HG03342 (cell line): ENCODE measurements around the gene CRISPLD2.

Source experiments
- ATAC-seq: cut with Tn5 transposase; IDR thresholded peaks from one replicate; pipeline ENCODE4 v1.9.1; 2021; ENCODE audit warnings: mild to moderate bottlenecking, moderate library complexity; ENCODE audit not compliant: unreplicated experiment

CRISPLD2 gene

GRCh38 chr16:84838383-84838948, 18.7 kb downstream of the CRISPLD2 start:
- ATAC-seq, result no peak

GRCh38 chr16:84839054-84839453, 19.3 kb downstream of the CRISPLD2 start:
- no peak for ATAC-seq

- ATAC-seq, result no peak
These were observed 20.2 kb downstream of the CRISPLD2 start for GRCh38 chr16:84839956-84840355.

DNA sequence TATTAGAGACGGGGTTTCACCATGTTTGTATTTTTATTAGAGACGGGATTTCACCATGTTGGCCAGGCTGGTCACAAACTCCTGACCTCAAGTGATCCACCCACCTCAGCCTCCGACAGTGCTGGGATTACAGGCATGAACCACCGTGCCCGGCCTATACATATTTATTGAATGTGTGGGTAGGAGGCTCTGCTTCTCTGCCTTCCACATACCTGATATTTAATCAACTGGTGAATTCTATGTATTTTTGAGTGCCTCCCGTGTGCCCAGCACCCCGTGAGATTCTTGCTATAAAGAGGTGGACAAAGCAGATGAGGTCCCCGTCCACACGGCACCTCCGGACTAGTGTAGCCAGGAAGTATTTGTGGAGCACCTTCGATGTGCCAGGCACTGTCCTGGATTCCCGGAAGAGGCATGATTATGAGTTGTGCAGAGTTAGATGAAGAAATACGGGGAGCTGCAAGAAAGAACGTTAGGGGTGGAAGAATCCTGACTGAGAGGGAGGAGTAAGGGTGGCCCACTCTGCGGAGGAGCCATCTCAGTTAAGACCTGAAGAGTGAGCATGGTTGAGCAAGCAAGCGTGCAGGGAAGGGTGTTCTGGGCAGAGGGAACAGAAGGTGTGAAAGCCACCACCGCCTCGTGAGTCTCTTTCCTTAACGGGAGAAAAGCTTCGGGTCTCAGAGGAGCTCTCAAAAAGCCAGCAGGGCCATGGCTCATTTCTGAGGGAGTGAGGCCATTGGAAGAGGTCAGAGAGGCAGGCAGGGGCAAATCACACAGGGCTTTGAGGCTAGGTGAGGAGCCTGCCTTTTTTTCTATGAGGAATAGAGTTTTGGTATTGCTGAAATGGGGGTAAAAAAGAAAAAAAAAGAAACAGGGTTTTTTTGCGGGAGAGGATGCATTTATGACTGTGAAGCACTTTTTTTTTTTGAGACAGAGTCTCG, 21.2 kb downstream of the CRISPLD2 start:
- ATAC-seq, result no peak

DNA sequence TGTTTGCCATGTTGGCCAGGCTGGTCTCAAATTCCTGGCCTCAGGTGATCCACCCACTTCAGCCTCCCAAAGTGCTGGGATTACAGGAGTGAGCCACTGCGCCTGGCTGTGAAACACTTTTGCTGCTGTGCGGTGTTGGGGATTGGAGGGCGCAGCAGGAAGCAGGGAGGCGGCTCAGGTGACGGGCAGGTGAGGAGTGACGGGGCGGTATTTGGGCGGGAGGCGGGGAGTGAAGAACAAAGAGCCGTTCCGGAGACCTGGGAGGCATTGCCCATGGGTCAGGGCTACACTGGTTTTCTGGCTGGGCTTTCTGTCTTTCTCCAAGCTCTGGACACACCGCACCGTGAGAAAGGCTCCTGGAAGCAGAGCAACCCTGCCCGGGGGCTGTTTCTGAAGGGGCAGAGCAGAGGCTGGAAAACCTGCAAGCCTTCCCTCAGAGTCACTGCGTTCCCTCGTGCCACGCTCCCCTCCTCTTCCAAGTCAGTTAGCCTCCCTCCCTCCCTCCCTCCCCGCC, 22.1 kb downstream of the CRISPLD2 start:
- no peak for ATAC-seq

- no peak for ATAC-seq
These were observed 22.8 kb downstream of the CRISPLD2 start for GRCh38 chr16:84842516-84843148.

DNA sequence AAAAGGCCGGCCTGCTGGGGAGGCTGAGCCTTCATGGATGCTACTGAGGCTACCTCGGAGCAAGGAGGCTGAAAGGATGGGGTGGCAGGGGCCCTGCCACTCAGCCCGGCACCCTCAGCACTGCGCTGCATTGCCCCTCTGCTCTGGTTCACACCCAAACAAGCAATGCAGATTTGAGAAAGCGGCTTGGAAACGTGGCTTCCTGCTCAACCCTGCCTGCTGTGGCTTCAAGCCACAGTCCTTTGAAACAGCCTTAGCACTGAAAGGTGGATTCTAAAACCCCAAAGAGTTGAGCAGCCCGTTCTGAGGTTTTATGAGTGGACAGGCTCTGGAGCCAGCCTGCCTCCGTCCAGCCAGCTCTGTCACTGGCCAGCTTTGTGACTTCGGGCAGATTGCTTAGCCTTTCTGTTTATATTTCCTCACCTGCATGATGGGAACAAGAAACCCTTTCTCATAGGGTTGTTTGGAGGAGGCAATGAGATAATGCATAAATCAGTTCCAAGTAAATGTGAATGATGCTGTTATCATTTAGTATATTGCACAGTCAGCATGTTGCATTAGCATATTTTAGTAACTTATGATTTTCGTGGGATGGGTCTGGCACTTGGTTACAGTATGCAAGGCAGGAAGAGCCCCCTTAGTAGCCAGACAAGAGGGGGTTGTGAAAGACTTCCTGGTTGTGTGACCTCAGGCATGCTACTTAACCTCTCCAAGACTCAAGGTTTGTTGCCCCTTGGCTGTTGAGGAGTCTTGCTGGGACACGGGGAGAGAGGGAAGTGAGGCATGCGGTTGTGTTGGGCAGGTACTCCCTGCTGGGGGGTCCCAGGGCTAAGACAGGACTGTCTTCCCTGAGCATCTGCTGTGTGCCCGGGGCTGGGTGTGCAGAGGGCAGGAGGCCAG, 23.6 kb downstream of the CRISPLD2 start:
- ATAC-seq, result no peak

GRCh38 chr16:84844049-84844350, 24.2 kb downstream of the CRISPLD2 start:
- ATAC-seq, result no peak

- ATAC-seq, result no peak
These were observed 25.0 kb downstream of the CRISPLD2 start for GRCh38 chr16:84844559-84845495.

- ATAC-seq, result no peak
These were observed 25.8 kb downstream of the CRISPLD2 start for GRCh38 chr16:84845496-84846002.

DNA sequence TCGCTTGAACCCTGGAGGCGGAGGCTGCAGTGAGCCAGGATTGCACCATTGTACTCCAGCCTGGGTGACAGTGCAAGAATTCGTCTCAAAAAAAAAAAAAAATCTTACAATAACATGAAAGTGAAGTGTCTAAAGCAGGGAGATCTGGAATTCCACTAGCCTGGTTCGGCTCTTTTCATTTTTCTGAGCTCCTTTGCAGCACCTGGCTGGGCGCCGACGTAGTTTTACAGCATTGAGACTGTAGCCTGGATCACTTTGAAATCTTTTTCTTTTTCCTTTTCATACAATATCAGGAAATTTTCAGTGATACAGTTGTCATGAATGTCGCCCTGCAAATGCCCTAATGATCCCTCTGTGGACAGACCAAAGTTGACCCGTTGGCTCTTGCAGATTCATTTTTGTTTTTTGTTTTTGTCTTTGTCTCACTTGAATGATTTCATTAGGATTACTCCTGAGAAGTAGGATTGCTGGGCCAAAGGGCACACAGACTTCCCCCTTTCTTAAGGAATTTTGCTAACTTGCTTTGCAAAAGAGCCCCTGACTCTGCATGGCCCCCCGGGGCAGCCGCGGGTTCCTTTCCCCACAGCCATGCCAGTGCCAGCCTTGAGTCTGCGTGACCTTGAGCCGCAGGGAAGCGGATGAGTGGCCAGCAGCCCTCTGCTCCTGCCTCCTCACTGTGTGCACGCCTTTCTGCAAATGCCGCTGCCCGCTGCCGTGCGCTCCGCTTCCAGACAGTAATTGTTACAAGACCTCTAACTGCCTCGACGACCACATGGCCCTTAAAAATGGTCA, 28.0 kb downstream of the CRISPLD2 start:
- no peak for ATAC-seq

GRCh38 chr16:84848986-84849634, 29.3 kb downstream of the CRISPLD2 start:
- no peak for ATAC-seq

- no peak for ATAC-seq
These were observed 30.0 kb downstream of the CRISPLD2 start for GRCh38 chr16:84849751-84850150.

GRCh38 chr16:84850714-84851113, 30.9 kb downstream of the CRISPLD2 start:
- ATAC-seq, result no peak

- ATAC-seq, result no peak
These were observed 31.7 kb downstream of the CRISPLD2 start for GRCh38 chr16:84851192-84852127.

DNA sequence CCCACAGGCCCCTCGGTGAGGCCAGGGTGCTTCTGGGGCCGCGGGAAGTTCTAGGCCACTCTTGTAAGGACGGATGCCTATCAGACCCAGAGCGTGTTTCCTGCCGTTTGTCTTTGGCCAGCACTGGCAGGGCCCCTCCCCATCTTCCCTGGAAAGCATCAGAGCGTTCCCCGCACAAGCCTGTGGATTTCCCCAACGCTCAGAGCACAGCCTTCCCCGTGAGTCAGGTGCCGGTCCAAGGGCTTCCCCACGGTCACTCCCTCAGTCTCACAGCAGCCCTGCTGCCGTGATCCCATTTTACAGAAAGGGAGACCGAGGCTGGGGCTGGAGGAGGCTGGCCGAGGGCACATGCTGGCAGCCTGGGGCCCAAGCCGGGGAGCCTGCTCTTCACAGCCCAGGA, 33.7 kb downstream of the CRISPLD2 start:
- ATAC-seq, result no peak

DNA sequence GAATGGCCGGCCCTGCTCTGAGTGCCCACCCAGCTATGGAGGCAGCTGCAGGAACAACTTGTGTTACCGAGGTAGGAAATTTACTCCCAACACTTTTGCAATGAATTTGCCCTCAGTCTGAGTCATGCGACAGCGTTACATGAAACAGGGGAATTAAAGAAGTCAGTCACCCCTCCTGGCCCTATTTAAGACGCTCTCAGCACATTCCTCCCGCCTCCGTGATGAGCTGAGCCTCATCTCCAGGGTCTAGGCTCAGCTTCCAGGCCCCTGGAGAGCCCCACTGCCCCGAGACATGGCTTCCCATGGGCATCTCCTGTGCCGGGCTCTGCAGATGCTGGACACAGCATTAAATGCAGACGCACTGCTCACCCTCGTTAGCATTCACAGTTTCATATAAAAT, 35.0 kb downstream of the CRISPLD2 start:
- ATAC-seq, result no peak
